Kidney capillary endothelial cell (primary cell): ENCODE measurements around the gene HTT.
"Not testable (repeated sequence)": the region's sequence is repeated elsewhere in the genome, so short reads cannot be mapped to it uniquely, and the experiment has no call there.

Experiments used
- DNase-seq: peaks from one replicate; pipeline ENCODE4 v3.0.0-alpha.2; 2018; ENCODE audit warnings: low spot score

HTT gene

DNA sequence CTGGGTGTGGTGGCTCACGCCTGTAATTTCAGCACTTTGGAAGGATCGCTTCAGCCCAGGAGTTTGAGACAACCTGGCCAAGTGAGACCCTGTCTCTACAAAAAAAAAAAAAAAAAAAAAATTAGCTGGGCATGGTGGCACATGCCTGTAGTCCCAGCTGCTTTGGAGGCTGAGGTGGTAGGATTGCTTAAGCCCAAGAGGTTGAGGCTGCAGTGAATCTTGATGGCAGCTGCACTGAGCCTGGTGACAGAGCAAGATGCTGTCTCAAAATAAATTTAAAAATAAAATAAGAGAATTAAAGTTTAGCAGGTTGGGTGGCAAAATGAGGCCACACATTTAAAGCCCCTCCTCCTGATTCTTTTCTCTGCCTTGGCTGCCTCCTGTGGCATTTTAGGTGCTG is 47.1 kb downstream of the HTT start:
- DNase-seq, result no peak

GRCh38 chr4:3122081-3122563 is 47.6 kb downstream of the HTT start:
- DNase-seq, result peak; percentile 93

- peak; percentile 23 for DNase-seq
These were observed 48.7 kb downstream of the HTT start for GRCh38 chr4:3123181-3123671.

GRCh38 chr4:3124070-3124767 is 49.7 kb downstream of the HTT start:
- DNase-seq, result no peak

DNA sequence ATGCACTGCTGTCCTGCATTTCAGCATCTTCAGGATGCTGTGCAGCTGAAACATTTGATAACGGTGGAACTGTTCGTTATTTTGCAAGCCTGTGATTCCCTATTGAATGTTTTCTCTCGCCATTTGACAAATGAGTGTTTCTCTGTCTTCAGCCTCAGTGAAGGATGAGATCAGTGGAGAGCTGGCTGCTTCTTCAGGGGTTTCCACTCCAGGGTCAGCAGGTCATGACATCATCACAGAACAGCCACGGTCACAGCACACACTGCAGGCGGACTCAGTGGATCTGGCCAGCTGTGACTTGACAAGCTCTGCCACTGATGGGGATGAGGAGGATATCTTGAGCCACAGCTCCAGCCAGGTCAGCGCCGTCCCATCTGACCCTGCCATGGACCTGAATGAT is 52.6 kb downstream of the HTT start:
- no peak for DNase-seq

DNA sequence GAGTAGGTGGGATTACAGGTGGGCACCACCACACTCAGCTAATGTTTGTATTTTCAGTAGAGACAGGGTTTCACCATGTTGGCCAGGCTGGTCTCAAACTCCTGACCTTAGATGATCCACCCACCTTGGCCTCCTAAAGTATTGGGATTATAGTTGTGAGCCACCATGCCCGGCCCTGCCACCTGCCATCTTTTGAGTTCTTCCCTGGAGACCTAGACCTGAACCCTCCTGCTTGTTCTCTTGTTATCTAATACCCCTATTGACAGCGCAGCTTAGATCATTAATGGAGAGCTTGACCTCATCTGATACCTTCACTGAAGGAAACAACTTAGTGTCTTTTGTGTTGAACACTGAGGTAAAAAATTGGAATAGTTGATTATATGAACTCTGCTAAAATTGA is 53.6 kb downstream of the HTT start:
- no peak for DNase-seq

GRCh38 chr4:3128976-3129375 is 54.5 kb downstream of the HTT start:
- no peak for DNase-seq

DNA sequence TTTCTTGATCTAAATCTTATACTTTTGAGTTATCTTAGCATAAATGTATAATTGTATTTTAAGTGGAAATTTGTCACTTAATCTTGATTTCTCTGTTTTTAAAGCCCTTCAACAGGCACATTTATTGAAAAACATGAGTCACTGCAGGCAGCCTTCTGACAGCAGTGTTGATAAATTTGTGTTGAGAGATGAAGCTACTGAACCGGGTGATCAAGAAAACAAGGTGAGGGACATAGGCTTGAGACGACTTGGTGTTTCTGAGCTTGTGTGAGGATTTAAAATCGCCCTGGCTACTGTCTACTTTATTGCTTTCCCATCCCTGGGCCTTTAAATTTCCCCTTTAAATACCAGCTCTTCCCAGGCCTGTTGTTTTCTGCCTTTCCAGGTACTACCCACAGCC is 55.7 kb downstream of the HTT start:
- no peak for DNase-seq

GRCh38 chr4:3130826-3131225 is 56.3 kb downstream of the HTT start:
- DNase-seq, result no peak

GRCh38 chr4:3134201-3134600 is 59.7 kb downstream of the HTT start:
- no peak for DNase-seq

DNA sequence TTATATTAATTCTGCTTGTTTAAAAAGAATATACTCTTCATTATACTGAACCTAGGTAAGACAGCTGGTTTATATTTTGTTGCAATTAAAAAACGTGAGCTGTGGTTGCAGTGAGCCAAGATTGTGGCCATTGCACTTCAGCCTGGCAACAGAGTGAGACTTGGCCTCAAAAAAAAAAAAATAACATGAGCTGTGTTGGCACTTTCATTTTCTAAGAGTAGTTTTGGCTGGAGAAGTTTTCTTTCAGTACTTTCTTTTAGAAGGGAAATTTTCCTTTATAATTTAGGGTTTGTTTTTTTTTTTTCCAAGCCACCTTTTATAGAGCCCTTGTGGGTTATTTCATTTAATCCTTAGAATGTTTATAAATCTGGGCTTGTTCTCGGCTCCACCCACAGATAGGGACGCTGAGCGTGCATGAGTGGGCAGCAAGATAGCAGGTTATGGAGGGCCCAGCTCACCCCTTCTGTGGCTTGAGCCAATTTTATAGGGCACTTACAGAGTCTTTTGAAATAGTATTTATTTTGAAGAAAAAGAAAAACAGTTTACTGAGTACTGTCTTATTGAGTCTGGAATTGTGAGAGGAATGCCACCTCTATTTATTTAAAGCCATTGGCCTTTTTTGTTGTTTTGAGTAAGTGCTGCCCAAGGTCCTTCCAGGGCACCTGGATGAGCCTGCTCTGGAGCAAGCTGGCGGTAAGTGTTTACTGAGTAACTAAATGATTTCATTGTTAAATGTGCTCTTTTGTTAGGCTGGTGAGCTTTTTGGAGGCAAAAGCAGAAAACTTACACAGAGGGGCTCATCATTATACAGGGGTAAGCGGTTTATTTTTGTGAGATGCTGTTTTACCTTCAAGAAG is 60.9 kb downstream of the HTT start:
- no peak for DNase-seq

- DNase-seq, result peak; percentile 30
These were observed 62.0 kb downstream of the HTT start for GRCh38 chr4:3136454-3136853.

GRCh38 chr4:3137908-3138307 is 63.4 kb downstream of the HTT start:
- DNase-seq, result no peak

DNA sequence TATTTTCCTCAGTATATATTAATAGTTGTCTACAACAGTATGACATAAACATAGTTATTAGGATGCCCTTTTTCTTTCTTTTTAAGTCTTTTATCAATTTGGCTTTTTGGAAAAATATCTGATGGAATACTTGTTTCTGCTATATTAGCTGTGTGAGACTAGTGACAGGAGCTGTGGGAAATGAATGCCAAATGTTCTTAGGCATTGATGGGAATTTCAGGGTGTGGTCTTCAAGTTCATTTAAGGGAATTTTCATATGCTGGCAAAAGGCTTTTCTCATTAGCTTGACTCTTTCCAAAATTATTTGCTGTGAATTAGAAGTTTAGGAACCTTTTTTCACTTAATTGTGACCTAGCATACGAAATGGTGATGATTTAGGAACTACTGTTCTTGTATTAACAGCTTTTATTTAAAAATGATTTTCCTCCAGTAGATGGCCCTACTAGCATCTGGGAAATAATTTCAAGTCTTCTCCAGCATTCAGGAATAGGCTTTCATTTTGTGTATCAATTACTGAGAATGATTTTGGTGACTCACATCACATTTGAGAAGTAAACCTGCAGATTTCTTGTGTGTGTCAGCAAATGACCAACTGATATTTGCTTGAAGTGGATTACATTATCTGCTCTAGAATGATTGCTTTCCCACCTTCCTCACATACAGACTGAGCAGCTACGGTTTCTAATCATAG is 70.9 kb downstream of the HTT start:
- DNase-seq, result no peak

GRCh38 chr4:3148926-3149325 is 74.4 kb downstream of the HTT start:
- no peak for DNase-seq

- not testable (repeated sequence) for DNase-seq
These were observed 76.8 kb downstream of the HTT start for GRCh38 chr4:3151238-3151637.

GRCh38 chr4:3157366-3157765 is 82.9 kb downstream of the HTT start:
- no peak for DNase-seq

GRCh38 chr4:3158841-3159240 is 84.4 kb downstream of the HTT start:
- DNase-seq, result no peak

GRCh38 chr4:3160438-3160837 is 86.0 kb downstream of the HTT start:
- no peak for DNase-seq

DNA sequence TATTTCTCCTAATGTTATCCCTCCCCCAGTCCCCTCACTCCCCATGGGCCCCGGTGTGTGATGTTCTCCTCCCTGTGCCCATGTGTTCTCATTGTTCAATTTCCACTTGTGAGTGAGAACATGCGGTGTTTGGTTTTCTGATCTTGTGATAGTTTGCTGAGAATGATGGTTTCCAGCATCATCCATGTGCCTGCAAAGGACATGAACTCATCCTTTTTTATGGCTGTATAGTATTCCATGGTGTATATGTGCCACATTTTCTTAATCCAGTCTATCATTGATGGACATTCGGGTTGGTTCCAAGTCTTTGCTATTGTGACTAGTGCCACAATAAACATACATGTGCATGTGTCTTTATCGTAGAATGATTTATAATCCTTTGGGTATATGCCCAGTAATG is 86.6 kb downstream of the HTT start:
- DNase-seq, result not testable (repeated sequence)

GRCh38 chr4:3166434-3166833 is 92.0 kb downstream of the HTT start:
- DNase-seq, result not testable (repeated sequence)

GRCh38 chr4:3168029-3168428 is 93.5 kb downstream of the HTT start:
- DNase-seq, result no peak
